Left lung (tissue), 10 donors: ENCODE data around the gene C5AR2. TPM values are rescaled to one million over a fixed set of nuclear protein-coding genes. Genes with fewer than 3 reads are reported as not detected.
"Not testable (repeated sequence)": the region's sequence is repeated elsewhere in the genome, so short reads cannot be mapped to it uniquely, and the experiment has no call there.

ENCODE experiments used
- ATAC-seq: fragments of 200-7000 bp; cut with Tn5 transposase; one replicate; pipeline ENCODE4 v1.9.1; 2020; ENCODE audit warnings: moderate library complexity
- DNase-seq, 4 donors: peaks; one replicate each; pipeline ENCODE4 v3.0.0-alpha.2; 2013 to 2020
- H3K27ac ChIP-seq, 2 donors: fragments of 200-600 bp; sonication (generic) in 1 of 2; one replicate each; pipeline versions ENCODE4 v1.5.0 to v1.8.0; 2020 to 2021
- H3K27me3 ChIP-seq, 2 donors: fragments of 200-600 bp; sonication (generic) in 1 of 2; one replicate each; pipeline versions ENCODE4 v1.5.0 to v1.8.0; 2020 to 2021
- H3K36me3 ChIP-seq, 2 donors: fragments of 200-600 bp; sonication (generic) in 1 of 2; one replicate each; pipeline versions ENCODE4 v1.5.0 to v1.8.0; 2020 to 2021
- H3K4me1 ChIP-seq, 2 donors: fragments of 200-600 bp; one replicate each; pipeline ENCODE4 v1.8.0; 2021
- H3K4me3 ChIP-seq, 2 donors: fragments of 200-600 bp; sonication (generic) in 1 of 2; one replicate each; pipeline versions ENCODE4 v1.5.0 to v1.8.0; 2020 to 2021; ENCODE audit warnings: mild to moderate bottlenecking in 1 of 2
- H3K9me3 ChIP-seq, 2 donors: fragments of 200-600 bp; sonication (generic) in 1 of 2; one replicate each; pipeline versions ENCODE4 v1.5.0 to v1.8.0; 2020 to 2021
- CTCF ChIP-seq, 2 donors: fragments of 200-600 bp; sonication (generic) in 1 of 2; IDR thresholded peaks; one replicate each; pipeline versions ENCODE4 v1.5.0 to v1.8.0; 2021; ENCODE audit warnings: antibody characterized with exemption in 2 of 2
- intact Hi-C, 2 donors: fragments of 100-400 bp; cut with DNase I; formaldehyde crosslinking; loops; one replicate each; pipeline versions ENCODE4 v1.11.2 to v1.14.2; 2022
- polyA plus RNA-seq, 6 donors: library from polyadenylated mRNA; unstranded; fragments of 120-200 nt; gene quantifications; one replicate each; pipeline ENCODE4 v1.2.1, GENCODE V29; 2013; ENCODE audit not compliant: insufficient read length in 6 of 6
- total RNA-seq, 2 donors: library from RNA; stranded (reverse); fragmentation: NEBNext Ultra II Directional; extraction: Animal tissue kit (Norgen Biotek cat#: 25700); gene quantifications; one replicate each; pipeline ENCODE4 v1.2.1, GENCODE V29; 2021
- donor health status: DM: no; HTN: yes; CAD: no.
- donor health status: DM: no; HTN: no; CAD: no.

The C5AR2 gene
- total and polyA plus RNA-seq, 8 donors = 0.48 to 11.2 (median 0.78) TPM

- intact Hi-C loops = no loop called here
- no peak for TF ChIP-seq CTCF (IDR thresholded peaks at IDR 0.05)
- no peak overlapping the region for H3K4me3 ChIP-seq
- peak in 2 of 4 donors; percentile 60 to 90 for DNase-seq
- H3K9me3 ChIP-seq = no peaks in the 10 kb centered on the region
- peak; percentile 34 for ATAC-seq
- peaks cover 0 to 60% of the 10 kb centered on the region in 2 donors for H3K36me3 ChIP-seq
- H3K27me3 ChIP-seq = peaks cover 0 to 17% of the 10 kb centered on the region in 2 donors
- peaks cover 0 to 42% of the 10 kb centered on the region in 2 donors for H3K4me1 ChIP-seq
- H3K27ac ChIP-seq = peak overlapping the region in 1 of 2 donors; percentile 70
These were observed 49.8 kb downstream of the C5AR2 start for GRCh38 chr19:47381653-47382279.

GRCh38 chr19:47383890-47384289 is 51.9 kb downstream of the C5AR2 start:
- intact Hi-C loops, ATAC-seq, DNase-seq, H3K4me3 ChIP-seq, H3K9me3 ChIP-seq: not testable (repeated sequence)
- H3K27me3 ChIP-seq = peaks cover 0 to 17% of the 10 kb centered on the region in 2 donors
- H3K27ac ChIP-seq = peak overlapping the region in 1 of 2 donors; percentile 5
- peaks cover 0 to 39% of the 10 kb centered on the region in 2 donors for H3K36me3 ChIP-seq
- H3K4me1 ChIP-seq = peaks cover 0 to 61% of the 10 kb centered on the region in 2 donors

- H3K4me3 ChIP-seq, DNase-seq, H3K9me3 ChIP-seq, intact Hi-C loops, H3K27ac ChIP-seq, ATAC-seq: not testable (repeated sequence)
- Histone ChIP-seq H3K36me3 (peaks cover 0 to 32% of the 10 kb centered on the region in 2 donors), H3K27me3 (peaks cover 0 to 17% of the 10 kb centered on the region in 2 donors), H3K4me1 (peaks cover 0 to 67% of the 10 kb centered on the region in 2 donors)
These were observed 52.6 kb downstream of the C5AR2 start for GRCh38 chr19:47384533-47384932.

GRCh38 chr19:47386582-47386981 is 54.6 kb downstream of the C5AR2 start:
- Histone ChIP-seq H3K27me3 (peaks cover 0 to 17% of the 10 kb centered on the region in 2 donors), H3K36me3 (peaks cover 0 to 12% of the 10 kb centered on the region in 2 donors), H3K4me1 (peaks cover 0 to 78% of the 10 kb centered on the region in 2 donors)
- ATAC-seq, intact Hi-C loops, H3K4me3 ChIP-seq, H3K27ac ChIP-seq, H3K9me3 ChIP-seq, DNase-seq: not testable (repeated sequence)

GRCh38 chr19:47387623-47388022 is 55.6 kb downstream of the C5AR2 start:
- intact Hi-C loops, ATAC-seq: not testable (repeated sequence)

GRCh38 chr19:47388721-47389120 is 56.7 kb downstream of the C5AR2 start:
- Histone ChIP-seq H3K4me1 (peaks cover 0 to 57% of the 10 kb centered on the region in 2 donors), H3K27me3 (peaks cover 0 to 26% of the 10 kb centered on the region in 2 donors), H3K27ac (peak overlapping the region; percentile 13 to 95)
- peak; percentile 54 for ATAC-seq
- H3K36me3 ChIP-seq, intact Hi-C loops, H3K9me3 ChIP-seq, DNase-seq, H3K4me3 ChIP-seq: not testable (repeated sequence)

More at GRCh38 chr19:47387623-47388022, 55.6 kb downstream of the C5AR2 start:
- not testable (repeated sequence) for H3K4me3 ChIP-seq, H3K36me3 ChIP-seq, DNase-seq, H3K9me3 ChIP-seq
- Histone ChIP-seq H3K27ac (peak overlapping the region in 1 of 2 donors; percentile 95), H3K4me1 (peaks cover 0 to 67% of the 10 kb centered on the region in 2 donors), H3K27me3 (peaks cover 0 to 24% of the 10 kb centered on the region in 2 donors)

GRCh38 chr19:47389150-47389556 is 57.2 kb downstream of the C5AR2 start:
- peaks cover 0 to 53% of the 10 kb centered on the region in 2 donors for H3K4me1 ChIP-seq
- no peaks in the 10 kb centered on the region for H3K36me3 ChIP-seq
- peak overlapping the region; percentile 13 to 95 for H3K27ac ChIP-seq
- H3K4me3 ChIP-seq = no peak overlapping the region
- H3K27me3 ChIP-seq = peaks cover 0 to 26% of the 10 kb centered on the region in 2 donors
- TF ChIP-seq CTCF (IDR thresholded peaks at IDR 0.05) = no peak
- no peaks in the 10 kb centered on the region for H3K9me3 ChIP-seq
- ATAC-seq = peak; percentile 72
- intact Hi-C loops = no loop called here
- peak in 2 of 4 donors; percentile 80 to 88 for DNase-seq
